Stimulated activated CD4-positive, alpha-beta T cell treated with anti-CD3 and anti-CD28 coated beads, Interleukin-1b, Interleukin-23, amount 100 ng/mL, for 48 hours (primary cell): ENCODE results near the gene SLC27A6.
"Not testable (repeated sequence)": the region's sequence is repeated elsewhere in the genome, so short reads cannot be mapped to it uniquely, and the experiment has no call there.

ENCODE experiments used
- DNase-seq: peaks from one replicate; pipeline ENCODE4 v3.0.0-alpha.2; 2020

SLC27A6 gene

DNA sequence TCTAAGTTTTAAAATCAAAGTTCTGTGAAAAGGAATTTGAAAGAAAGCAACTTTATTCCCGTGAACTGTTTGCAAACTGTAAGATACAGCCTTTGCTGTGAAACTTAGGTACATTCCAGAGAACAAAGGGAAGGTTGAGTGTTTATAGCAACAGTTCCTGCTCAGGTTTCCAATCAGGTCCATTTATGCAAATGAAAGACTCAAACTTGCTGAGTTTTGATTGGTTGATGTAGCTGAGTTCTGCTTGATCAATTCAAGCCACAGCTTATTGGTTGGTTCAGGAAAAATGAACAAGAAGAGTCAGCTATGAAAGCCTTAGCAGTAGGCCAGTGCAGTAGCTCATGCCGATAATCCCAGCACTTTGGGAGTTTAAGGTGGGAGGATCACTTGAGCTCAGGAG is 37.9 kb downstream of the SLC27A6 start:
- DNase-seq = no peak

DNA sequence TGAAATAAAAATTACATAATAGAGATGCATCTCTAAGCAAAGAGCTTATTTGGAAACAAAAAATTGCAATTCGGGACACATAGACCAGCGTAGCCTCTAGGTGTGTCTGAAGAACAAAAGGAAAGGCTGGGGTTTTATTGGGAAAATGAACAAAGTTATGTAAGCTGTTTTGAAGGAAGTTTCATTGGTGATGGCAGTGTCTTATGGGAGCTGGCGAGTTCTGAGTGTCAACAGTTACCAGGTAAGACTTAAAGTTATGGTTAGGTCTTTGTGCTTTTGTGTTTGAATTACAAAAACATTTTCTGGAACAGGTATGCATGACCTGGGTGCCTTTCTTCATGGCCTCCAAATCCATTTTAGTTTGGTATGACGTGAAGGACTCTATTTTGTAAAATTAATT is 48.9 kb downstream of the SLC27A6 start:
- no peak for DNase-seq

DNA sequence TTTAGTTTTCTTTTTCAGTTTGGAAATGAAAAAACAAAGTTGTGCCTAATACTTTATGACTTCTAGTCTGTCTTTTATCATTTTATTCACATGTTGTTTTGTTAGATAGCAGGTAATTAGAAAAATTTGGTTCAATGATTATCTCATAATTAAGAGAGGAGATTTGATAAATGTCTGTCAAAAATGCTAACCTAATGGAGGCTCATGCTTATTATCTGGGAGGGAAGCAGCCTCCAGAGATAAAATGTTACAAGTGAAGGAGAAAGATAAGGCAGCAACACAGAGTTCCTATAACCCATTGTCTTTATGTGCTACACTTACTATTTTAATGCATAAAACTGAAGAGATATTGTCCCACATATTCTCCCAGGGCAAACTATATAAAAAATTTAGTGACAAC is 53.5 kb downstream of the SLC27A6 start:
- DNase-seq = no peak

DNA sequence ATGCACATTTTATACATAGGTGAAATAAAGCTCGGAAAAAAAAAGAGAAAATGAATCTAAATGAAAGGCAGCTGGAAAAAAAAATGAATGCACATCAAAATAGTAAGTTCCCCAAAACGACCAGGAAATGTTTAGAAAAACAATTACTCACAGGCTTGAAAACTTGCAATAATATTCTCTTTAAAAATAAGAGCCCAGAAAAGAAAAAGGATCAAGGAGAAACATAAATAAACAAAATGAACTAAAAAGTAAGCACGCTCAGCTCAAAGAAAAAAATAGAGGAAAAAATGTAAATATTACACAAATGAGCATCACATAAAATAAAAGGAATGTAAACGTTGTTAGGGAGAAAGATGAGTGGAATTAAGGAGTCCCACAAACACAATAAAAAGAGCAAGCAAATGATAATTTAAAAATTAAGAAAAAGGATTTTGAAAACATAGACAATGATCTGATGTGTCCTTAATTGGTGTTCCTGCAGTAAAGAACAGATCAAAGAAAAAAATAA is 54.2 kb downstream of the SLC27A6 start:
- DNase-seq = no peak

DNA sequence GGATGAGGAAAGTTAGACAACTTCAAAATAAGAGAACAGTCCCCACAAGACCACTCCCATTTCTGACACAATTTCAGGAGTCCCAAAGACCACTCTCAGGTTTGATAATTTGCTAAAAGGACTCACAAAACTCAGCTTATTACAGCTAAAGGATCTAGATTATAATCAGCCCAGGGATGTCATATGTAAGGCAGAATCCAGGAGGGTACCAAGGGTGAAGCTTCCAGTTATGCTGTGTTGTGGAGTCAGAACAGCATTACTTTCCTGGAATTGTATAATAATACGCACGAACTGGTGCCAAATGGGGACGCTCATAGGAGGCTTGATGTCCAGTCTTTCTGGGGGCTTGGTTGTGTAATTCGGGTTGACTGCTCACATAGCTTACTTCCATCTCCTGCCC is 55.4 kb downstream of the SLC27A6 start:
- no peak for DNase-seq

DNA sequence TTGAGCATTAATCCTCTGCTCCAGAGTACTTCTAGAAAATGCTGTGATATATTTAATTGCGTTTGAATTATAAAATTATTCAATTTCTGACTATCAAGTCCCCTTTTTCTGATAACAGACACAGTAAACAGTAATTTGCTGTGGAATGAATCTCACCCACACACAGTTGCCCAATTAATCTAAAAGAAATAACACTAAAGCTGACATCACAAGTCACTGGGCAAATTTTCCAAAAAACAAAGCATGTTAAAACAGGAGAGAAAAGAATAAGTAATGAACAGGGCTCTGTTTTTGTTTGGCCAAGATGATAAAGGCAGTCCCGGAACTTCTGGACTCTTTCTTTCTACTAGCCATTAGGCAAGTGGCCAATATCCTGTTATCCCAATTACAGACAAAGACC is 56.5 kb downstream of the SLC27A6 start:
- no peak for DNase-seq

DNA sequence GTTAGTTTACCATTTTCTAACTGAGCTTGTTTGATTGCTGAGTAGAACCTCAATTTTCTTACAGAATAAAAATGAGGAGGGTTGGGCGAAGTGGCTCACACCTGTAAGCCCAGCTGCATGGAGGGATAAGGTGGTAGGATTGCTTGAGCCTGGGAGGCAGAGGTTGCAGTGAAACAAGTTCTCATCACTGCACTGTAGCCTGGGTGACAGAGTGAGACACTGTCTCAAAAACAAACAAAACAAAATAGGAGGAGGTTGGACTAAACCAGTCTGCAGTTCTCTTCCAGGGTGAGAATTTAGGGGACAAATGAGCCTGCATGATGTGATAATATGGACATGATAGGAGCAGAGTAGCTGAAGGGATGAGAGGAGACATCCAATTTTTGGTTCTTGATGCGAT is 57.3 kb downstream of the SLC27A6 start:
- DNase-seq = no peak

DNA sequence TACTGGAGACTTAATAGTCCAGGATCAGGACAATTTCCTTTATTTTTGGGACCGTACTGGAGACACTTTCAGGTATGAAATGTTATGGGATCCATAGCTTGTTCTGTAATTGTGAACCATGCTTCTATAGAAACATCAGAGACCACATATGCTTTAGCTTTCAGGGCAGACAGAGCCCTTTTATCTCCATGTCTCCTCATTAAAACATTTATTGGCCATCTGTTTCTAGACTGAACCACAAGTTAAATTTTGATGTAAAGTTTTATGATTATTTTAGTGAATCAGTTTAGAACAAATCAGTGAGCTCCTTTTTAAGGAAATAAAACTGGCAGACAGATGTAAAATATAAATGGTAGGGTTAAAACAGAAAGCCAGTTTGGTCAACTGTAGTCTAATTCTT is 62.0 kb downstream of the SLC27A6 start:
- no peak for DNase-seq

DNA sequence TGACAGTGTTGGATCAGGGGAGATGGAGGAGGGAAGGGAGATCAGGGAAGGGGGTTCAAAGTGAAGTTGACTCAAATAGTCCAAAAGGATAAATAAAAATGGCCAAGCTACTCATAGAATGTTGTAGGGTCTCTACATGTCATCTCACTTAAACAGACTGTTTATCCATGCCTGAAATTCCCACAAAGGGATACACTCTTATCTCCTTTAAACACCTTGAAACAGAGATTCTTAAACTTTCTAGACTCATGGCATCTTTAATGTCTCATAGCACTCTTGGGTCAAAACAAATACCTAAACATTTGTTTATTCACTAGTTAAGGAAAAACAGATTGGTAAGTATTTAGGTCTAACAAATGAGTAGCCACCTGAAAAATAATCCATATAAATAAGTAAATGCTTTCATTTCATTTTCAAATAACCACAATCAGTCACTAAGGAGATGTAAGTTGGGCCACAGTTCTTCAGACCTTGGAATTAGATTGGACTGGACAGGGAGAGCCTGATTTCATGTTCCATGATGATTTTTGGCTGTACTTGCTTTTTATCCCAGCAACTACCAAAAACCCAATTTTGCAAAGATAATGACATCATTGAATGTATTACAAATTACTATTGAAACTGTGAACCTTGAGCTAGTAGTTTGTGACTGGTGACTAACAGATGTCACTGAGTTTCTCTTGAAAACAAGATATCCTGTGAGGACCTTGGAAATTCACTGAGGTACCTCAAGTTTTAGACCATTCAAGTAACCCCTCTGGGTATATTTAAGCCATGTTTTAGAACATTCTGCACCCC is 66.8 kb downstream of the SLC27A6 start:
- DNase-seq = no peak

DNA sequence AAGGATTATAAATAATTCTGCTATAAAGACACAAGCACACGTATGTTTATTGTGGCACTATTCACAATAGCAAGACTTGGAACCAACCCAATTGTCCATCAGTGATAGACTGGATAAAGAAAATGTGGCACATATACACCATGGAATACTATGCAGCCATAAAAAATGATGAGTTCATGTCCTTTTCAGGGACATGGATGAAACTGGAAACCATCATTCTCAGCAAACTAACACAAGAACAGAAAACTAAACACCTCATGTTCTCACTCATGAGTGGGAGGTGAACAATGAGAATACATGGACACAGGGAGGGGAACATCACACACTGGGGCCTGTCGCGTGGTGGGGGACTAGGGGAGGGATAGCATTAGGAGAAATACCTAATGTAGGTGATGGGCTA is 71.0 kb downstream of the SLC27A6 start:
- DNase-seq = not testable (repeated sequence)

DNA sequence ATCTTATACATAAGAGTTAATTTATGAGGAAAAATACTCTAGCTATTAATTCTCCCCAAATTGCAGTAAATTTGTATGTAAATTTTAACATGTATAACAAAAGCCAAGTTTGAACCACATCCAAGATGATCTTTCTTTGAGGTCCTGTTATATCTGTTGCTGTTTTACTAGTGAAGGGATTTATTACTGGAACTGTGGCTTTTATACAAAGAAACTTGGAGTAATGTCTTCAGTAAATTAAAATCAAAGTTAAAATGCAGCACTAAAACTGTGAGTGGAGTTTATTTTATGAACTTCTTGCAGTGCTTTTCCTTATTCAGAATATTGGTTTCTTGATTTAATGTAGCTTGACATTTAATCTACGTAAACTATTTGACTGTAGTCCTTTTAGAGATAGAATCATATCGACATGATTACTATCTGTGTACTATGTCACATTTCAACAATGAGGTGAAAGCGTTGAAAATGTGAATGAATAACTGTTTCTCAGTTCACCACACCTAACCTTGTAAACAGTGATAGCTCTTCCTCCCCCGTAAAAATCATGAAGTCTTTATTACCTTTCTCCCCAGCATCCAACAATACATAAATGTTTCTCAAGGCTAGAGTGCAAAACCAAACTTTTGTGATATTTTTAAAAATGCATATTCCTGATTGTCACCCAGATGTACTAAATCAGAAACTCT is 76.1 kb downstream of the SLC27A6 start:
- DNase-seq = no peak

DNA sequence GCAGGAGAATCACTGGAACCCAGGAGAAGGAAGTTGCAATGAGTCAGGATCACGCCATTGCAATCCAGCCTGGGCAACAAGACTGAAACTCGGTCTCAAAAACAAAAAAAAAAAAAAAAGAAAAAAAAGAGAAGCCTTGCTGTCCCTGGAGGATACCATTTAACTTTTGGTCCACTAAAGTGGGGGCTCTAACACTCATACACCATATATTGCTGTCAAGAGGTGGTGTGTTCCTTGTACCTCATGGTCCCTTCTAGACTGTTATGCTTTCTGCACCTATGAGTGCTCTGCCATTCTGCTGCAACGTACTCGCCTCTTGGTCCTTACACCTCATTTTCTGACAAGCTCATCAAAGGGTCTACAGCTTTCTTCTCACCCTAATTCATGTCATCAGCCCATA is 77.0 kb downstream of the SLC27A6 start:
- DNase-seq = no peak

DNA sequence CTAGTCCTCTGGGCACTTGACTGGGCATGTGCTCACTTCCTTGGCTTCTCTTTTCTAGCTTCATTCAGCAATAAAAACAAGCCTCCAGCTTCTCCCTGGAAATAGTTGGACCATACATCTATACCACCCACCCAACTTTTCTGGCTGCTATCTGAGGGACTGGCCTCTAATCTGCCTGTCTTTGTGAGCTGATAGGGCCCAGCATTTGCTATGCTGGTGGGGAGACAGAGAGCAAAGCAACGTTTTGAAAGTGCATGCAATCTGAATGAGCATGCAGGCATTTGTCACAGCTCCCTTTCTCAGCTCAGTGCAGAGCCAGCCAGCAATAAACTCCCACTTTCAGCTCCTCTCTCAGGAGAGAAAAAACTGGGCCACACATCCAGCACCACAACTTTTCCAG is 78.6 kb downstream of the SLC27A6 start:
- DNase-seq = no peak

DNA sequence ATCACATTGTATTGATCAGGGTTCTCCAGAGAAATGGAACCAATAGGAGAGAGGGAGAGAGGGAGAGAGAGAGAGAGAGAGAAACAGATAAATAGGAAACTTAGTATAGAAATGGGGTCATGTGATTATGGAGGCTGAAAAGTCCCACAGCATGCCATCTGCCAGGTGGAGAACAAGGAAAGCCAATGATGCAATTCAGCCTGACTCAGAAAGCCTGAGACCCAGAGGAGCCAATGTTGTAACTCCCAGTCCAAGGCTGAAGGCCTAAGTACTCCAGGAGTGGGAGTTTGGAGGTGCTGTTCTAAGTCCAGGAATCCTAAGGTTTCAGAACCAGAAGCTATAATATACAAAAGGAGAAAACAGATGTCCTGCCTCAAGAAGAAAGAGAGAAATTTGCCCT is 80.9 kb downstream of the SLC27A6 start:
- no peak for DNase-seq

DNA sequence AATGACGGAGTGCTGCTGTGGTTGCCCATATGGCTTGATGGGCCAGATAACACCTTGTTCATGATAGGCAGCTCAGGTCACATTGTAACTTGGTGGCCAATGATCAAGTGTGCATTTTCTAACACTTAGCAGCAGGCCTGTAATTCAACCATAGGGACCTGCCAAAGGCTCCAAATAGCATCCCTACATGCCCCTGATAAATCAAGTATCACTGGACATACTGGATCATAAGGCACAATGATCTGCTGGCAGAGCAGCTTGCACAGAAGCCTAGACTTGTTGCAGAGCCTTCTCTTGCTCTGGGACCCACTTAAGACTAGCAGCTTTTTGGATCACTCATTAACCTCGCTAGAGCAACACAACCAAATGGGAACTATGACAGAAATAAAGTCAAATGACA is 83.2 kb downstream of the SLC27A6 start:
- DNase-seq = no peak

DNA sequence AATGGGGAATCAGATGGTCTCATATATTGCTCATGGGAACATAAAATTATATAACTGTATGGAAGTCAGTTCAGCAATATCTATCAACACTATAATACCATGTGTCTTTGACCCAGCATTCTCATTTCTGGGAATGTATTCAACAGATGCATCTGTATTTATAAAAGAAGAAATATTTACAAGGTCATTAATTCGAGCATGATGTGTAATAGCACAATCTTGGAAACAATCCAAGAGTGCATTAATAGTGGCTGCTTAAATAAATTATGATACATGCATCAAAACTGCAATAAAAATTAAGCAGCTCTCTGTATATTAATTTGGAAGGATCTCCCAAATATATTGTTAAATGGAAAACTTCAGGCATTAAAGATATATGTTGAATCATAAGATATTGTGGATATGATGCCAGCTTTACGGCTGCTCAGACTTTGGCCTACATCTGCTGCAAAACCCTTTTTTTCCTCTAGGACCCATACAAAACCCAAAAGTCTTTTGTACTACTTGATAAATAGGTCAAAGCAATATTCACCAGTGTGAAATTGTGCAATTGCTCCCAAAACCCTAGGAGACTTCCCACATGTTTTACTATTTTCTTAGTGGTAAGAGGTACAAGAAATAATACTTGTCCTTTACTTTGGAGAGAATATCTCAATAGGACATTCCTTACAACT is 84.0 kb downstream of the SLC27A6 start:
- no peak for DNase-seq

DNA sequence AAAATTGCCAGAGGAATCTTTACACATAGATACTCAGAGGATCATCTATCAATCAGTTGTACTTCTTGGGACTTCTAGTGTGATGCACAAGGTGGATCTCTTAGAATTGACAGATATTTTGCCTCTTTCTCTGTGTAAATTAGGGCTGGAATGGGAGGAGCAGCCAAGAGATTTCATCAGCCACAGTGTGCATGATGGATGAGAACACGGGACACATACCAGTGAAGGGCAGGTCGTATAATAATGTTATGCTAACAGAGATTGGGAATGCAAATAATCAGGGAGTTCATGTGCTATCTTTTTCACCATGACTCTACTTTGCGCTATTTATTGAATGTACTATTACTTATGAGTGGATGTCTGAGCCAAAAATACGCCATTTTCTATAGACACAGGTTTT is 86.0 kb downstream of the SLC27A6 start:
- DNase-seq = no peak

DNA sequence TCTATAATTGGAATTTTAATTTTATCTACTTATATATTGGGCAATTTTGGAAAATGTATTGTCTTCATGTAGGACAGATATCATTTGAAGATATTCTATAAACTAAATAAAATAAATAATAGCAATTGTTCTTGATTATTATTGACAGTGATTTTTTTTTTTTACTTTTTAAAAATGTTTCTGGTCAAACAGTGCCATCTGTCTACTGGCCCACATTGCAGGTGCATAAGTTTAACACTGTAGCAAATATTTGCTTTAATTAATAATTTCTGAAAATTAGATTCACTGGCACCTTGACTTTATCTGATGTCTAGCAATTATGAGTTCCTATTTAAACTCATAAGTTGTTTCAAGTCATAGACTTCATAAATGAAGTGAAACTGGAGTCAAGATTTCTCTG is 88.2 kb downstream of the SLC27A6 start:
- no peak for DNase-seq

DNA sequence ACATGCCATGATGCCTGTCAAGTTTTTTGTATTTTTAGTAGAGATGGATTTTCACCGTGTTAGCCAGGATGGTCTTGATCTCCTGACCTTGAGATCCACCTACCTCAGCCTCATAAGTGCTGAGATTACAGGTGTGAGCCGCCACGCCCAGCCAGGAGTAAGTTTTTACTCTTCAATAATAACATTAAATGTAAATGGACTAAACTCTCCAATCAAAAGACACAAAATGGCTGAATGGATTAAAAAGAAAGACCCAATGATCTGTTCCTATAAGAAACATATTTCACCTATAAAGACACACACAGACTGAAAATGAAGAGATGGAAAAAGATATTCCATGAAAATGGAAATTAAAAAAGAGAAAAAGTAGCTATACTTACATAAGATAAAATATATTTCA is 92.0 kb downstream of the SLC27A6 start:
- DNase-seq = no peak

DNA sequence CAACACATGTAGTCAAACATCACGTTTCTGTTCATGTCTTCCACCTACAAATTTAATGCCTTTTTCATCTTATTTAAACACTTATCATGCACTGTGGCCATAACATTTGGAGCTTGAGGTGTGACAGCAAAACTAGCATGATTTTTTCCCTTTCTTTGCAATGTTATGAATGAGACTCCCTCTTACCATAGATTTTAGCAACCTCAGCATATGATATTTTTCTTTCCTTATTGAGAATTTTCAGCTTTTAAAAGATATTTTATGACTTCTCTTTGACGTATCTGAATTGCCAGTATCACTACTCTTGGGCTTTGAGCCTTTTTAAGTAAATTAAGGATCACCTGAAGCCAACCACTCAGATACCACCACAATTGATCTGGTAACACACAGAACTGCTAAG is 96.6 kb downstream of the SLC27A6 start:
- no peak for DNase-seq

DNA sequence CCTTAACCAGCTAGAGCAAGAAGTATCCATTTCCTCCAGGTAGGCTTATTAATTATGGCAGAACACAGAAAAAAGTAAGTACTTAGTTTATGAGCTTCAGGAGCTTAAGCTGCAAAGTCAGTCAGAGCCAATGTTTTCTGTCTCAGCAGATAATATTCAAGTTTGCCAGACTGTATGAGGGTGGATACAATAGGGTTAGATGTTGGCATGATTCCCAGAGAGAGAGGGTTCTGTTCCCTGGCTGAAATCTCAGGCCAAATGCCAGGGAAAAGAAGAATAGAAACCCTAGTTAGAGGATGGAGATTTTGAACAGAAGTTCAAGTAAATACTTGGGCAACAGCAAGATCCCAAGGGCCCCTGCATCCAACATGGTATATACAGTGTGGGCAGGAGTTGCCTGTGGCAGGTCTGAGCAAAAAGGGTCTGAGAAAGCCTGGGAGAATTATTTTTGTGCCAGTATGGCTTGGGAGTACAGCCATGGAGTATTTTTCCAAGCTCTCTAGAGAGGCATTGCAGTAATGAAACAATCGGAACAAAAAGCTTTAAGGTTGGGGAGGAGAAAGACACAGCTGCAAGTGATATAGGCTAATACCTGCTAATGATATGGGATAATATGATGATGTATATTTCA is 98.3 kb downstream of the SLC27A6 start:
- no peak for DNase-seq

DNA sequence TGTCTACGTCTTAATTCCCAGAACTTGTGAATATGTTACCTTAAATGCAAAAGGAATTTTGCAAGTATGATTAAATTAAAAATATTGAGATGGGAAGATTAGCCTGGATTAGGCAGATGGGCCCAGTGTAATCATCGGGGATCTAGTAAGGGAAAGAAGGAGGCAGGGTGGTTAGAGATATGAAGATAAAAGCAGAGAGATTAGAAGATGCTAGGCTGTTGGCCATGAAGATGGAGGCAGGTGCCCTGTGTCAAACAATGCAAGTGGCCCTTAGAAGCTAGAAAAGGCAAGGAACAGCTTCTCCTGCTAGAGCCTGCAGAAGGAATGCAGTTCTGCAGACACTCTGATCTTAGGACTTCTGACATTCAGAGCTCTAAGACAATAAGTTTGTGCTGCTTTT is 100.4 kb downstream of the SLC27A6 start:
- no peak for DNase-seq

DNA sequence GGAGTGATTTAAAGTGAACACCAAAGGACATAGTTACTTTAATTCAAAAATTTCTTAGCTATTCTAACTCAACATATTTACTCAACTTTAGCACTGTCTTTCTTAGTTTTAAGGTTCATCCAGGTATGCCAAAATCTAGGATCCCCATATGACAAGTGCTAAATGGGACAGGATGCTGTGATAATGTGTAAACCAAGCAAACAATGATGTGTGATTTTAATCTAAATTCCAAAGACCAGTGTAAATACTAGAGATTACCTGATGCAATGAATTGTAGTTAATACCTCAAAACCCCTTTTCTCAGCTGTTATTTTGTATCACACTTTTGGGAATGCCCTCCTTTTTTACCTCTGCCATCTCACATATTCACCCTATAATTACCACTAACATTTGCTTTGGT is 102.5 kb downstream of the SLC27A6 start:
- DNase-seq = no peak

DNA sequence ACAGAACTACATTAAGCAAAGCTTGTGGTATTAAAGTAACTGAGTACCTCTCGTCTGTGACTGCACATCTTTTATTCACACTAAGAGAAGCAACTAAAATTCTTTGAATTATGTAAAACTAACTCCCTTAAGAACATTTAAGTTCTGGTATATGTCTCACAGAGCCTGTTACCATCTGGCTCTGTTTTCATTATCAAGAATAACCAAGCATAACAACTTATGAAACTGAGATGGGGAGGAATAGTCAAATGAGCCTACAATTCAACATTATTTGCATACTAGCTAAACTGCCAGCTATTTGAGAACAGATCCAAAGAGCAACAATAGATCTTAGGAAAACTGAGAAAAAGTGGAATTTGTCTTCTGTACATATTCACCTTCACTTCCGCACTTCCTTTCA is 104.0 kb downstream of the SLC27A6 start:
- no peak for DNase-seq
